HUES64 (cell line): ENCODE measurements around the gene GJB5.

Experiments used
- H3K27ac ChIP-seq: 2 replicates; pipeline ENCODE4 v1.7.0; 2013; ENCODE audit warnings: low read depth, low read length, inconsistent platforms
- H3K27me3 ChIP-seq: 2 replicates; pipeline ENCODE4 v1.6.1; 2013; ENCODE audit warnings: mild to moderate bottlenecking, low read length; ENCODE audit not compliant: insufficient read depth
- H3K36me3 ChIP-seq: 2 replicates; pipeline ENCODE4 v1.6.1; 2013; ENCODE audit warnings: mild to moderate bottlenecking, low read length; ENCODE audit not compliant: insufficient read depth
- H3K4me1 ChIP-seq: 2 replicates; pipeline ENCODE4 v1.6.1; 2013; ENCODE audit warnings: mild to moderate bottlenecking, low read length, moderate library complexity; ENCODE audit not compliant: insufficient read depth
- H3K4me3 ChIP-seq: 2 replicates; pipeline ENCODE4 v1.5.1; 2013; ENCODE audit warnings: mild to moderate bottlenecking, low read length, moderate library complexity
- H3K9ac ChIP-seq: 2 replicates; pipeline ENCODE4 v1.6.1; 2013; ENCODE audit warnings: mild to moderate bottlenecking, low read depth, low read length
- H3K9me3 ChIP-seq: 2 replicates; pipeline ENCODE4 v1.6.1; 2013; ENCODE audit warnings: low read depth, low read length; ENCODE audit not compliant: insufficient read depth
- WGBS: fragments of 150-250, 120-280 bp; methylation state at CpG from one replicate; pipeline ENCODE4 v1.1.7; 2013; ENCODE audit warnings: missing lambda C conversion rate; 5-methylcytosine and 5-hydroxymethylcytosine counted together

The GJB5 gene

GRCh38 chr1:34796990-34797389 lies 42.1 kb downstream of the GJB5 start:
- H3K4me1 ChIP-seq, result peaks cover 15% of the 10 kb centered on the region
- no peaks in the 10 kb centered on the region for H3K9me3 ChIP-seq
- H3K4me3 ChIP-seq, result no peak overlapping the region
- no peak overlapping the region for H3K27ac ChIP-seq
- no peak overlapping the region for H3K9ac ChIP-seq
- H3K36me3 ChIP-seq, result no peaks in the 10 kb centered on the region
- 80% methylated on average over 6 of the region's 6 CpGs for WGBS
- H3K27me3 ChIP-seq, result peaks cover 22% of the 10 kb centered on the region

- Histone ChIP-seq H3K9me3 (0 out of 2 replicates have a peak, but pooled peaks cover 4% of the 10 kb centered on the region), H3K27ac (no peak overlapping the region), H3K27me3 (peaks cover 3% of the 10 kb centered on the region; the same call in 1 of the 2 replicates), H3K36me3 (no peaks in the 10 kb centered on the region), H3K4me3 (no peak overlapping the region), H3K4me1 (peaks cover 10% of the 10 kb centered on the region; the same call in 1 of the 2 replicates), H3K9ac (no peak overlapping the region)
- WGBS, result 97% methylated on average over 6 of the region's 6 CpGs
Measured at GRCh38 chr1:34800214-34800613, 45.4 kb downstream of the GJB5 start.

DNA sequence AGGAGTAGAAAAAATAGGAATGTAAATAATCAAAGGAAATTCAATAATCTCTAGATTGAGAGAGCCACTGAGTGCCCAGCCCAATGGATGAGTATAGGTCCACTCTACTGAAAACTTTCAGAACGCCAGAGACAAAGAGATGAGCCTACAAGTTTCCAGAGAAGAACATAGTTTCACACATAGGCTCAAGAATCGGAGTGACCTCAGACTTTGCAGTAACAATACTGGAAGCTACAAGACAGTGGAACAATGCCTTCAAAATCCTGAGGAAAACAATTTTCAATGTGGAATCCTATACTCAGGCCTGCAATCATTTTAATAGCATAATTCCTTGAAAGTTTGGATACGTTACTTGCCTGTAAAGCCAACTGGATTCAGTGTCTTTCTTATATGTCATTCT lies 48.9 kb downstream of the GJB5 start:
- Histone ChIP-seq H3K27me3 (no peaks in the 10 kb centered on the region), H3K27ac (no peak overlapping the region), H3K36me3 (no peaks in the 10 kb centered on the region), H3K9me3 (0 out of 2 replicates have a peak, but pooled peaks cover 4% of the 10 kb centered on the region), H3K9ac (no peak overlapping the region), H3K4me1 (no peaks in the 10 kb centered on the region), H3K4me3 (no peak overlapping the region)
- 91% methylated on average over 3 of the region's 3 CpGs for WGBS

GRCh38 chr1:34806396-34806795 lies 51.5 kb downstream of the GJB5 start:
- Histone ChIP-seq H3K9ac (no peak overlapping the region), H3K36me3 (no peaks in the 10 kb centered on the region), H3K4me3 (no peak overlapping the region), H3K9me3 (0 out of 2 replicates have a peak, but pooled peaks cover 4% of the 10 kb centered on the region), H3K27ac (no peak overlapping the region), H3K27me3 (no peaks in the 10 kb centered on the region), H3K4me1 (no peaks in the 10 kb centered on the region)
- WGBS, result 84% methylated on average over 3 of the region's 3 CpGs
